GM18508 (cell line): ENCODE measurements around the gene TEX50.
"Not testable (repeated sequence)": the region's sequence is repeated elsewhere in the genome, so short reads cannot be mapped to it uniquely, and the experiment has no call there.

ENCODE experiments used
- ATAC-seq: cut with Tn5 transposase; IDR thresholded peaks from one replicate; pipeline ENCODE4 v1.9.1; 2021; ENCODE audit warnings: moderate number of reproducible peaks; ENCODE audit not compliant: insufficient read depth, unreplicated experiment

Gene TEX50, protein sequence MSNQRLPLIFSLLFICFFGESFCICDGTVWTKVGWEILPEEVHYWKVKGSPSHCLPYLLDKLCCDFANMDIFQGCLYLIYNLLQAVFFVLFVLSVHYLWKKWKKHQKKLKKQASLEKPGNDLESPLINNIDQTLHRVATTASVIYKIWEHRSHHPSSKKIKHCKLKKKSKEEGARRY

DNA sequence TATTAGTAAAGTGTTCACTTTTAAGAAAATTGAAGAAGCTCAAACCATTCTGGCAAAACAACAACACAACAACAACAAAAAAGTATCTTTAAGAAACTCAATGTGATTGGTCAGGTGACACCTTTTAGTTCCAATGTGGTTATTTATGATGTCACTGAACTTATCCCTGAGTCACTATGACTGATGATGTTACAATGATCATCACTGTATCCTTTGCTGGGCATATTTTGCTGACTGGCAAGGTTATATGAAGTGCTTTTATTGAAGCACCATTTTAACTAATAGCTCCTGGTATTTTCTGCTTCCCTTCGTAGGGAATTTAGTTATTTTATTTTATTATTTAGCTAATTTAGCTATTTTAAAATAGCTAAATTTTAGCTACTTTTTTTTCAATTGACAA is at the start of gene TEX50:
TSS of gene TEX50 (plus strand) at position 223 of the 400 bp plus-strand sequence. CDS start 184 bp downstream, outside the sequence.
- no peak for ATAC-seq

DNA sequence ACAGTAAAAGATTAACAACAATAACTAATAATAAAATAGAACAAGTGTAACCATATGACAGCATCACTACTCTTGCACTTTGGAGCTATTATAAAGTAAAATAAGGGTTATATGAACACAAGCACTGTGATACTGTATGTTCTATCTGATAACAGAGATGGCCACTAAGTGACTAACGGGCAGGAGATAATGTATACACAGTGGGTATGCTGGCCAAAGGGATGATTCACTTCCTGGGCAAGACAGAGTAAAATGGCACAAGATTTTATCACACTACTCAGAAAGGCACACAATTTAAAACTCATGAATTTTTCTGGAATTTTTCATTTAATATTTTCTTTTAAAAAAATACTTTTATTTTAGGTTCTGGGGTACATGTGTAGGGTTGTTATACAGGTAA is 44.6 kb upstream of the TEX50 start:
- no peak for ATAC-seq

DNA sequence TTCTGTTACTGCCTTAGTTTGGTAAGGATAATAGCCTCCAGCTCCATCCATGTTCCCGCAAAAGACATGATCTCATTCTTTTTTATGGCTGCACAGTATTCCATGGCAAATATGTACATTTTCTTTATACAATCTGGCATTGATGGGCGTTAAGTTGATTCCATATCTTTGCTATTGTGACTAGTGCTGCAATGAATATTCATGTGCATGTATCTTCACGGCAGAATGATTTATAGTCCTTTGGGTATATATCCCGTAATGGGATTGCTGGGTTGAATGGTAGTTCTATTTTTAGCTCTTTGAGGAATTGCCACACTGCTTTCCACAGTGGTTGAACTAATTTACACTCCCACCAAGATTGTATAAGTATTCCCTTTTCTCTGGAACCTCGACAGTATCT is 44.0 kb upstream of the TEX50 start:
- not testable (repeated sequence) for ATAC-seq

DNA sequence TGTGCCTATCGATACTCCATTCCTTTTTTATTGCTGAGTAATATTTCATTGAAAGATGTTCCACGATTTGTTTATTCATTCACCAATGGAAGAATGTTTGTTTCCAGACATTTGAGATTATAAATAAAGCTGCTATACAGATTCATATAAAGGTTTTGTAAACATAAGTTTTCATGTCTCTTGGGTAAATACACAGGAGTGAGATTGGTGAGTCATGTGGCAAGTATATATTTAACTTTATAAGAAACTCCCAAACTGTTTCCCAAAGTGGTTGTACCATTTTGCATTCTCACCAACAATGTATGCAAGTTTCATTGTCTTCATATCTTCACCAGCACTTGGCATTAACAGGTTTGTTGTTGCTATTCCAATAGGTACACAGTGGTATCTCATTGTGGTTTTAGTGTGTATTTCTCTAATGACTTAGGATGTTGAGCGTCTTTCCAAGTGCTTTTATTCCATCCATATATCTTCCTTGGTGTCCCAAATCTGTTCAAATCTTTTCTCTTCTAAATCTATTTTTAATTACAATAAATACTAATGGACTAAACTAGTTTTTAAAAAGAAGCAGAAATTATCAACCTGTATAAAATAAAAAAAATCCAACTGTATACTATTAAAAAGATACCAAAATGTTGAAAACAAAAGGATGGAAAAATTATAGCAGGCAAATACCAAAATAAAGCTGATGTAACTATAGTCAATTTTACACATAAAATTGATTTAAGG is 38.9 kb upstream of the TEX50 start:
- no peak for ATAC-seq

DNA sequence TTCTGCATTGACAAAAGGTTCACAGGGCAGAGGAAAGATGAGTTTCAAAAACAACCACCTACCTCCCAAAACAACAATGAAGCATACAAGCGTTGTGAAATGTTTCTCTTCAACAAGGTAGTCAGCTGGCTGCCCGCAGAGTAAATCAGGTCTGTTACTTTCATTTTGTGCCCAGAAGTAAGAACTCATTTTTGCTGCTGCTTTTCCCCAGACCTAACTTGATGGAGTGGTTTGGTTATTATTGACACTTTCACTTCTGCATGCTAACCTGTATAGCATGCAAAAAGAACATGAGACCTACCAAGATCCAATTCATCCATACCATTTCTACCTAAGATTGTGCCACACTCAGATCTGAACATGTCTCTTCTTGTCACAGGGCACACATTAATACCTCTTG is 33.5 kb upstream of the TEX50 start:
- ATAC-seq: peak; percentile 55

DNA sequence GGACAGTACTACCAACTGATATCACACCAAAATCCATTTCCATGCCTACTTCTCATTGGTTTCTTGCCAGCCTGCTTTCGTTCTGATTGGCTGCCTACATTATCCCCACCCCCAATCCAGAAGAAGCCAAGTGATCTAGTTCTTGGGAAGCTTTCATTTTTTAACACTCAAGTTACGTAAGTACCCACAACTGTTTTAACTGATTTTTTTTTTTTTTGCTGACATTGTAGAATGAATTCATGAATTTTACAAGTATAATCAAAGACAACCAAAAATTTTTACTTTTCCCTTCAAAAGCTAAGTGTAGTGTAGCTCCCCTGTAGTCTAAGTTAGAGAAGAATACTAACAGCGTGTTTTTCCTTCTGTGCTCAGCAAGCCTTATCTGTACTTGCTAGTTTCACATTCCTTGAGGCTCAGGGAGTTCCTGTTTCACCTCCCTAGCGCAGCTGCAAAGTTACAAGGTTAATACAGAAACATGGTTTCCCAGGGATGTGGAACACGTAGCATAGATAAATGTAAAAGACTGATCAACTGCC is 32.0 kb upstream of the TEX50 start, which contains the start of gene SLC9C2:
TSS of gene SLC9C2 (minus strand) at position 17 of the 536 bp plus-strand sequence. CDS start 1,296 bp downstream, outside the sequence.
- ATAC-seq: no peak

DNA sequence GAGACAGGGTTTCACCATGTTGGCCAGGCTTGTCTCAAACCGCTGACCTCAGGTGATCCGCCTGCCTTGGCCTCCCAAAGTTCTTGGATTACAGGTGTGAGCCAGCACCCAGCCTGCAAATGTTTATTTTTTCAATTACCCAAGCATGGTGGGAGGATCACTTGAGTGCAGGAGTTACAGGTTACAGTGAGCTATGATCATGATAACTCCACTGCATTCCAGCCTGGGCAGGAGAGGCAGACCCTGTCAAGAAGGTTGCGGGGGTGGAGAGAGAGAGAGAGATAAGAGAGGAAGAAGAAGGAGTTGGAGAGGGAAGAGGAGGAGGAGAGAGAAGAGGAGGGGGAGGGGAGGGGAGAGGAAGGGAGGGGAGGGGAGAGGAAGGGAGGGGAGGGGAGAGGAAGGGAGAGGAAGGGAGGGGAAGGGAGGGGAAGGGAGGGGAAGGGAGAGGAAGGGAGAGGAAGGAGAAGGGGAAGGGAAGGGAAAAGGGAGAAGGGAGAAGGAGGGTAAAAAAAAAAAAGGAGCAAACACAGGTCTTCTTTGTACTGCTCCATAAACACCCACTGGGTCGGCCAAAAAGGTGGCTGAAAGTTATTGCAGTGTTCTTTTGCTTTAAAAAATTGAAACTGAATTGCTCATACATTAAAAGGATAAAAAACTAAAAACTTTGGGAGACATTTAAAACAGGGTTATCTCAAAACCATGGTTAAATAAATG is 26.5 kb upstream of the TEX50 start:
- ATAC-seq: no peak

DNA sequence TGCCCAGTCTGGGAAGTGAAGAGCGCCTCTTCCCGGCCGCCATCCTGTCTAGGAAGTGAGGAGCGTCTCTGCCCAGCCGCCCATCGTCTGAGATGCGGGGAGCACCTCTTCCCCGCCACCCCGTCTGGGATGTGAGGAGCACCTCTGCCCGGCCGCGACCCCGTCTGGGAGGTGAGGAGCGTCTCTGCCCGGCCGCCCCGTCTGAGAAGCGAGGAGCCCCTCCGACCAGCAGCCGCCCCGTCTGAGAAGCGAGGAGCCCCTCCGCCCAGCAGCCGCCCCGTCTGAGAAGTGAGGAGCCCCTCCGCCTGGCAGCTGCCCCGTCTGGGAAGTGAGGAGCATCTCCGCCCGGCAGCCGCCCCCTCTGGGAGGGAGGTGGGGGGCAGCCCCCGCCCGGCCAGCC is 22.1 kb upstream of the TEX50 start:
- ATAC-seq: not testable (repeated sequence)

DNA sequence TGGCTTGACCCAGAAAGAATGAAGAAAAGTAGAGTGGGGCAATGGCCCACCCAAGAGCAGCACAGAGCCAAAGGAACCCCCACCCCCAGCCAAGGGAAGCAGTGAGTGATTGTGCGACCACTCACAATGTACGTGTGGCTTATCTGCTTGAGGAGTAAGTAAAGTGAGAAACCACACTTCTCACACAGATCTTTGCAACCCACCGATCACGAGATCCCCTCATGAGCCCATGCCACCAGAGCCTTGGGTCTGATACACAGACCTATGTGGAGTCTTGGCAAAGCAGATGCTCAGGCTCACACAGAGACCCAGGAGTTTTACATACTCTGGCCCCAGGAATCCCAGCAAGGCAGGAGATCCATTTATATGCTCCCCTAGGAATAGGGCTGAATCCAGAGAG is 18.3 kb upstream of the TEX50 start:
- ATAC-seq: no peak

DNA sequence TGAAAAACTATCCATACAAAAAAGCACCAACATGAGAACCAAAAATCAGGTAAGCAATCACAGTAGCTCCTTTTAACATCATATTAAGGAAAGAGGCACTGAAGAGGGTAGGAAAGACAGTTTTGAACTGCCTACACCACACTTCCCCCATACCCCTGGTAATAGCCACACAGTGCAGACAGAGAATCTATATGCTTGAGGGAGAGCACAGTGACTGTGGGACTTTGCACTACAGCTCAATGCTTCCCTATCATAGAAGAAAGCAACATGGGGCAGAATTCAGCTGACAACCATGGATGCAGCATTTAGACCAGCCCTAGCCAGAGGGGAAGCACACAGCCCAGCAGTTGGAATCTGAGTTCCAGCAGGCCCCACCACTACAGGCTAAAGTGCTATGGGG is 7.9 kb upstream of the TEX50 start:
- ATAC-seq: no peak

DNA sequence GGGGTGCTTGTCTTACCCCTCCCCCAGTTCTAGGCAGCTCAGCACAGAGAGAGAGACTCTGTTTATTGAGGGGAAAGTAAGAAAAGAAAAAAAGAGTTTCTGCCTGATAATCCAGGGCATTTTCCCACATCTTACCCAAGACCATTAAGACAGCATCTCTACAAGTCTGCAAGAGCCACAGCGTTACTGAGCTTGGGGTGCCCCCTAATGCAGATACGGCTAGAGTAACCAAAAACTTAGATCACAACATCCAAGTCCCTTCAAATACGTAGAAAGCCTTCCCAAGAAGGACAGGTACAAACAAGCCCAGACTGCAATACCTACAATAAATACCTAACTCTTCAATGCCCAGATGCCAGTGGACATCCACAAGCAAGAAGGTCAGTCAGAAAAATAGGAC is 6.2 kb upstream of the TEX50 start:
- no peak for ATAC-seq

DNA sequence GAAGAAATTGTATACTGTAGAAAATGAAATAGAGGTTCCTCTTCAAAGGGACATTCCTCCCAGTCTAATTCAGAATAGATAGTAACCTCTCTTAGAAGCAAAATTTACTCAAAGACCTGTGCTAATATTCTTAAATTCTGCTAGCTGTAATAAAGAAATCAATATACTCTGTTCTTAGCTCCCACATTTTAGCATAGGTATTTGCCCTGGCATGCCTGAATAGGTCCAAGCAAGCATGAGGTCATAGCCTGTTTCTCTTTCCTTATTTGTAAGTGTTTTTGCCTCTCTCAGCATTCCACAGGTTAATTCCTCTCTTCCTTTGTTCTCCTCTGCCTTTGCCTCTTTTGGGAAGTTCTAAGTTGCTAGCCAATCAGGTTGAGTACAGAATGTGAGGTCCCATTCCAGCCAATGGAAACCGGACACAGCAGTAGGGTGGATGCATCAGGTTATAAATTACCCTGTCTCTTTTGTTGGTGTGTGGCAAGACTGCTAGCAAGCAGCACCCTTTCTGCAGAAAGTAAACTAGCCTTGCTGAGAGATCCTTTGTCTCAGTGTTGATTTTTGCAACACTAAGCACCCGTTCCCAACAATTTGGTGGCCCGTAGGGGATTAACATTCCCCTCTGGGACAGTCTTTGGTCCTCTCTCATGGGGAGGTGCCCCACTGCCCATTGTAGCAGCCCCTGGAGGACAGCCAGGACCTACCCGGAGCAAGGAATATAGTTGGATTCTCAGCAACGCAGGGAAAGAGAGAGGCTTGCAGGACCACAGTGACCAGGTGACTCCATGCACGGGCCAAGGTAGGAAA is 2.3 kb downstream of the TEX50 start:
- not testable (repeated sequence) for ATAC-seq

DNA sequence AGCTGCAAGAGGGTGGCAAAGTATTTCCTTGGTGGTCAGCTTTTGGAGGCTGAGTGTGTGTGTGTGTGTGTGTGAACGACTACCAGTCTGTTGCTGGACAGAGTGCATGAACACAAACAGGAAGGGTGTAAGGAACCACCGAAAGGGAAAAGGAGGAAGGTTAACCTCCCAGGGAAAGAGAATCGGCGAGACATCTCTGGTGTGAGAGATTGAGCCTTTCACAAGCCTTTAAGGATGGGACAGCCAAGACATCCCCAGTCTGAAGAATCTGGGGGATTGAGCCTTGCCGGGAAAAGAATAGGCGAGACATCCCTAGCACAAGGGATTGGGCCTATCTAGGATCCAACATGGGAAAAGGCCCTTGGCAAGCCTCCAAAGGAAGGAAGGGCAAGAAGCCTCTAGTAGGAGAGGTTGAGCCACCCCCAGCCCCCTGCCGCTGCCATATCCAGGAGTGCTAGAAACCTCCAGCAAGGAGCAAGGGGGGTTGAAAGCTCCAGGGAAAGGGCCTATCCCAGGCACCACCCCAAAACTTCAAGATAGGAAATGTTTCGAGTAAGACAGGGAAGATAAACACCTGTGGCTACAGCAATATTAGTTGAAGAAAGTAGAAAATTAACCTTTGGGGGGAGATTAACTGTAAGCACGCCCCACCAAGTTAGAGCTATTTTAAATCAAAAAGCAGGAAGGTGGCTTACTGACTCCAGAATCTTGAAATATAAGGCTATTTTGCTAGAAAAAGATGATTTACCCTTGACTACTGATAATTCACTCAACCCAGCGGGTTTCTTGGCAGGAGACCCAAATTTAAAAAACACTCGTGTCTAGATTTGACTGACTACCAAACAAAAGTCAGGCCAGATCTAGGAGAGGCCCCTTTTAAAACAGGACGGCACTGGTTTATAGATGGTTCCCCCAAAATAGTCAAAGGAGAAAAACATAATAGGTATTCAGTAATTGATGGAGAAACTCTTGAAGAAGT is 3.2 kb downstream of the TEX50 start:
- no peak for ATAC-seq

DNA sequence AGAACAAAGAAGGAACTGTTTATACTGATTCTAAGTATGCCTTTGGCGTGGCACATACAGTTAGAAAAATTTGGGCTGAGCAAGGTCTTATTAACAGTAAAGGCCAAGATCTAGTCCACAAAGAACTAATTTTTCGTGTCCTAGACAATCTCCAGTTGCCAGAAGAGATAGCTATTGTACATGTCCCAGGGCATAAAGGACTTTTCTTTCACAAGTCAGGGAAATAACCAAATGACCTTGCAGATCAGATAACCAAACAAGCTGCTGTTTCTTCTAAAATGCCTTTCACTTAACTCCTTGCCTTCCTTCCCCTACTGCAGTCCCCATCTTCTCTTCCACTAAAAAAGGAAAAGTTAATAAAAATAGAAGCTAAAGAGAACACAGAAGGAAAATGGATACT is 4.0 kb downstream of the TEX50 start:
- no peak for ATAC-seq

DNA sequence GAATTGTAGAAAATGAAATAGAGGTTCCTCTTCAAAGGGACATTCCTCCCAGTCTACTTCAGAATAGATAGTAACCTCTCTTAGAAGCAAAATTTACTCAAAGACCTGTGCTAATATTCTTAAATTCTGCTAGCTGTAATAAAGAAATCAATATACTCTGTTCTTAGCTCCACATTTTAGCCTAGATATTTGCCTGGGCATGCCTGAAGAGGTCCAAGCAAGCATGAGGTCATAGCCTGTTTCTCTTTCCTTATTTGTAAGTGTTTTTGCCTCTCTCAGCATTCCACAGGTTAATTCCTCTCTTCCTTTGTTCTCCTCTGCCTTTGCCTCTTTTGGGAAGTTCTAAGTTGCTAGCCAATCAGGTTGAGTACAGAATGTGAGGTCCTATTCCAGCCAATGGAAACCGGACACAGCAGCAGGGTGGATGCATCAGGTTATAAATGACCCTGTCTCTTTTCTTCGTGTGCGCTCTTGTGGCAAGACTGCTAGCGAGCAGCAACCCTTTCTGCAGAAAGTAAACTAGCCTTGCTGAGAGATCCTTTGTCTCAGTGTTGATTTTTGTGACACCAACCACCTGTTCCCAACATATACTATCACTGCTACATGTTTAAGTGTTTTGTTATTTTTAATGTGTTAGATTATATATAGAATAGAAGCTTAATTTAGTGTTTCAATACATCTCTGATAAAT is 7.5 kb downstream of the TEX50 start:
- ATAC-seq: not testable (repeated sequence)

DNA sequence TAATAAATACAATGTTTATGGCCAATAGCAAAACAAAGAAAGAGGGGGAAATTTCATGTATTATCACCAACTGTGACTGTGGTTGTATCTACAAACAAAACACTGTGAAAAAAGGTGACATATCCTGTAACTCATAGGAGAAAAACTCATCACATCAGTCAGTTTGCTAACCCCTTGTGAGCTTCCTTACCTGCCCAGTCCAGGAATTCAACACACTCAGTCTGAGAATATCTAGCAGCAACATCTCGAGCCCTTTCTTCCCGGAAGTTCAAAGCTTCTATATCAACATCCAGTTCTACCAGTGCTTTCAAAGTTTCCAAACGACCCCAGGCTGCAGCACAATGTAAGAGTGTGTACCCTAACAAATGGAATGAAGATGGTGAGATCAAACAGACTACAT is 11.5 kb downstream of the TEX50 start:
- ATAC-seq: no peak

DNA sequence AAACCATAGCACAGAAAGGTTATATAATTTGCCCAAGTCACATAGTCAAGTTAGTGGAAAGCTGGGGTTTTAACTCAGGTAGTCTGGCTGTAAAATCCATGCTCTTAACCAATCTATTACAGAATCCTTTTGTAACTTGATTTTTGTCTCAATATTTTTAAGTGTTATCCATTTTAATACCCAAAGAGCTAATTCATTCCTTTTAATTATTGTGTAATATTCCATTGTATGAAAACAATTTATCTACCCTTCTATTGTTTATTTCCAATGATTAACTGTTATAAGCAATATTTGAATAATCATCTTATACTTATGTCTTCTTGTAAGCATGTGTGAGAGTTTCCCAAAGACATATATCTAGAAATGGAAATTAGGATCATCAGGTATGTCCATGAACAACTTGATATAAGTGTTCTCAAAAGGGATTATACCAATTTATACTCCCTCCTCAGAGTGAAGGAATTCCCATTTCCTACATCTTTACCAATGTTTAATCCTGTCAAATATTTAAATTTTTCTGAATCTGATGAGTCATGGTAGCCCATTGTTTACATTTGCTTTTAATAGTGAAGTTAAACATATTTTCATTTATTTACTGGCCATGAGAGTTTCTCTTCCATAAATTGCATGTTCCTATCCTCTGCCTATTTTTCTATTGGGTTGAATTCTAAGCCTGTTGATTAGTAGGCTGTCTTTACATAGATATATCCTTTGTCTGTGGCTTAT is 13.9 kb downstream of the TEX50 start:
- no peak for ATAC-seq

DNA sequence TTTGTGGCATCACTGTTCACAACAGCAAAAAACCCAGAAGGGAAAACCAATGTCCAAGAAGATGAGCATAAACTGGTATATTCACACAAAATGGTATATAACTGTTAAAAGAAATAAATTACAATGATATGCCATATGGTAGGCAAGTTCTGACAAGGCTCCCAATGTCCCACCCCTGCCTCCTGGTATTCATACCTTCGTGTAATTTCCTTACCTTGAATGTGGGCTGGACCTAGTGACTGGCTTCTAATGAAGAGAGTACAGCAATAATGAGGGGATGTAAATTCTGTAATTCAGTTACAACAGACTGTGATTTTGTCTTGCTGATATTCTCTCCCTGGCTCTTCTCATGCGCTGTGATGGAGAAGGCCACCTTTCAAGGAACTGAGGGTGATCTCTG is 25.2 kb downstream of the TEX50 start:
- ATAC-seq: no peak
